Uterus (tissue), 2 donors: Measurements from ENCODE around the gene LAMC3.

Experiments used
- CTCF ChIP-seq, 4 experiments: fragments of 200-600 bp in 2 of 4; fragments of 450-650 bp in 2 of 4; sonication (generic) in 2 of 4; IDR thresholded peaks; one replicate each; pipeline ENCODE4 v1.5.1; 2016 to 2019; ENCODE audit warnings: antibody characterized with exemption in 4 of 4, mild to moderate bottlenecking in 2 of 4, moderate library complexity in 1 of 4
- POLR2A ChIP-seq, 2 donors: fragments of 450-650 bp; IDR thresholded peaks; one replicate each; pipeline ENCODE4 v1.6.1; 2016; ENCODE audit warnings: antibody characterized with exemption in 2 of 2, mild to moderate bottlenecking in 1 of 2, moderate library complexity in 1 of 2

DNA sequence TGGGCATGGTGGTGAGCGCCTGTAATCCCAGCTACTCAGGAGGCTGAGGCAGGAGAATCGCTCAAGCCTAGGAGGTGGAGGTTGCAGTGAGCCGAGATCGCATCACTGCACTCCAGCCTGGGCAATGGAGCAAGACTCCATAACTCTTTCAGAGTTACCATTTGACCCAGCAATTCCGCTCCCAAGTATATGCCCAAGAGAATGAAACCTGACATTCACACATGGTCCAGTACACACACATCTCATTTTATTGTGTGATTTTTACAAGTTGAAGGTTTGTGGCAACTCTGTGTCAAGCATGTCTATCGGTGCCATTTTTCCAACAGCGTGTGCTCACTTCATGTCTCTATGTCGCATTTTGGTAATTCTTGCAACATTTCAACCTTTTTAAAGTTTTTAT is 45.1 kb upstream of the LAMC3 start:
- TF ChIP-seq CTCF (IDR thresholded peaks at IDR 0.05) = no peak
- no peak for TF ChIP-seq POLR2A (IDR thresholded peaks at IDR 0.05)
